Muscle of leg (tissue), 11 donors: ENCODE measurements around the gene PDCD11. TPM values are rescaled to one million over a fixed set of nuclear protein-coding genes. Genes with fewer than 3 reads are reported as not detected.
A peak's percentile ranks its signal among the peaks of the same experiment; 100 is the strongest.

Experiments used
- DNase-seq: peaks from one replicate; pipeline ENCODE4 v3.0.0; 2013
- H3K27ac ChIP-seq: one replicate; pipeline ENCODE4 v1.5.1; 2013; ENCODE audit warnings: mild to moderate bottlenecking, low read length, control low read depth
- H3K27me3 ChIP-seq: one replicate; pipeline ENCODE4 v1.6.1; 2013; ENCODE audit warnings: low read length; ENCODE audit not compliant: control insufficient read depth, insufficient read depth
- H3K36me3 ChIP-seq: one replicate; pipeline ENCODE4 v1.6.1; 2013; ENCODE audit warnings: low read length; ENCODE audit not compliant: control insufficient read depth, insufficient read depth
- H3K4me1 ChIP-seq: one replicate; pipeline ENCODE4 v1.6.1; 2013; ENCODE audit warnings: low read length; ENCODE audit not compliant: control insufficient read depth, insufficient read depth
- H3K4me3 ChIP-seq: one replicate; pipeline ENCODE4 v1.5.1; 2013; ENCODE audit warnings: low read length, control low read depth
- H3K9me3 ChIP-seq: replicated peaks from 2 replicates; pipeline ENCODE4 v1.6.1; 2013; ENCODE audit warnings: low read depth, low read length; ENCODE audit not compliant: control insufficient read depth
- WGBS: methylation state at CpG from one replicate; pipeline ENCODE4 v1.1.5; 2013; ENCODE audit warnings: missing lambda C conversion rate; ENCODE audit not compliant: insufficient coverage; 5-methylcytosine and 5-hydroxymethylcytosine counted together
- polyA plus RNA-seq, 8 donors: library from polyadenylated mRNA; unstranded; fragments of 120-200 nt; gene quantifications; one replicate each; pipeline versions ENCODE4 v1.2.1 to v1.2.3, GENCODE V29; 2013; ENCODE audit warnings: inconsistent platforms in 1 of 8, low replicate concordance in 1 of 8; ENCODE audit not compliant: insufficient read length in 8 of 8, insufficient read depth in 1 of 8
- total RNA-seq: library from RNA; stranded (reverse); fragments of 120-200 nt; gene quantifications from one replicate; pipeline ENCODE4 v1.2.4, GENCODE V29; 2013

Gene PDCD11
- total and polyA plus RNA-seq, 9 donors: 23.5 to 30.3 (median 26.6) TPM

DNA sequence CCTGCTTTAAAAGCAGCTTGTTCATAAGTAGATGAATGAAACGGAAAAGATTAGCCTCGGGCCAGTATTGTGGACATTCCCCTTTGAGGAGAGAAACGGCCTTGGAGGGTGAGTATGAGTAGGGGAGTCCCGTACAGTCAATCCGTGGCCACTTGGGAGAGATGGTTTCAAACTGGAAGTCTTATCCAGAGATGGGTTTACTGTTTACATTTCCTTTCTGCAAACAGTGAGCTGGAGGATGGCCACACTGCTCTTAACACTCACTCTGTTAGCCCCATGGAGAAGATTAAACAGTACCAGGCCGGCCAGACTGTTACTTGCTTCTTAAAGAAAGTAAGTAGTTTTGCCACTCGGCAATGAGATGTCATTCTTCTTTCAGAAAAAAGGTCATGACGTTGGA is 35.5 kb downstream of the PDCD11 start:
- 82% methylated on average over 8 of the region's 8 CpGs for WGBS
- Histone ChIP-seq H3K4me3 (no peak overlapping the region), H3K4me1 (no peaks in the 10 kb centered on the region), H3K36me3 (peaks cover 64% of the 10 kb centered on the region), H3K9me3 (no peaks in the 10 kb centered on the region), H3K27ac (no peak overlapping the region), H3K27me3 (no peaks in the 10 kb centered on the region)
- no peak for DNase-seq

DNA sequence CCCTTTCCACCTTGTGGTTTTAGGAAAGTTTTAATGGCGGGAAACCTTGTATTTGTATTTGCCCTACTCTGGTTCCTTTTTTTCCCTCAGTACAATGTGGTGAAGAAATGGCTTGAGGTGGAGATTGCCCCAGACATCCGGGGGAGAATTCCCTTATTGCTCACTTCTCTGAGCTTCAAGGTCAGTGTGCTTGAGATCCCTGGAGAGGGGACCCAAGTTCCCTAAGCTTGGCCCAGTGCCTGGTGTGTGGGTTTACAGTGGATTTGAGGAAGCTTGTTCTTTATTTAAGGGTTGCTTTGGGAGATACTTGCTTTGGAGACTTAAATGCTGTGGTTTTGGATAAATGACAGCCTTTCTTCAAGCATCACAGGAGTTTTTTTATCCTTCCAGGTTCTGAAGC is 37.4 kb downstream of the PDCD11 start:
- H3K27me3 ChIP-seq: no peaks in the 10 kb centered on the region
- H3K4me3 ChIP-seq: no peak overlapping the region
- peak; percentile 38 for DNase-seq
- H3K27ac ChIP-seq: no peak overlapping the region
- 80% methylated on average over 1 of the region's 2 CpGs for WGBS
- H3K9me3 ChIP-seq: no peaks in the 10 kb centered on the region
- peaks cover 66% of the 10 kb centered on the region for H3K36me3 ChIP-seq
- no peaks in the 10 kb centered on the region for H3K4me1 ChIP-seq

DNA sequence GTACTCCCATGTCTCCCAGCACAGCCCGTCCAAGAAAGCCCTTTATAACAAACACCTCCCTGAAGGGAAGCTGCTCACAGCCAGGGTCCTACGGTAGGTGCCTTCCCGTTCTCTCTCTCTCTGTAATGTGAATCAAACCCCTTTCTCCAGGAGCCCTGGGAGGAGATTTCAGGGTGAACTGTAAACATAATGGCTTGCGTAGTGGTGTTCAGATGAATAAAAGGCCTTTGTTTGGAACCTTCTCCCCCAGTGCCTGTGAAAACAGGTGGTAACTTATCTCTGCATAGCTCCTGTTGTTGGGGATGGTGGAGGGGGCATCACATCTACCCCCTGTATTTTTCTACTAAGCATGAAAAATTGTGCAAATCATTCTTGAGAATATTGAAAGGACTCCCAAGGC is 43.4 kb downstream of the PDCD11 start:
- Histone ChIP-seq H3K9me3 (no peaks in the 10 kb centered on the region), H3K4me1 (peaks cover 15% of the 10 kb centered on the region), H3K27ac (no peak overlapping the region), H3K36me3 (peaks cover 88% of the 10 kb centered on the region), H3K4me3 (no peak overlapping the region), H3K27me3 (no peaks in the 10 kb centered on the region)
- no peak for DNase-seq
- WGBS: no CpG with 5 or more reads among the region's 4 CpGs

- Histone ChIP-seq H3K27me3 (no peaks in the 10 kb centered on the region), H3K9me3 (no peaks in the 10 kb centered on the region), H3K36me3 (peaks cover 92% of the 10 kb centered on the region), H3K27ac (no peak overlapping the region), H3K4me1 (peaks cover 17% of the 10 kb centered on the region), H3K4me3 (no peak overlapping the region)
- DNase-seq: no peak
- 91% methylated on average over 14 of the region's 14 CpGs for WGBS
Observed at GRCh38 chr10:103440416-103440815, 44.0 kb downstream of the PDCD11 start.

- no peaks in the 10 kb centered on the region for H3K27me3 ChIP-seq
- no peak for DNase-seq
- H3K27ac ChIP-seq: no peak overlapping the region
- 100% methylated on average over 1 of the region's 8 CpGs for WGBS
- H3K9me3 ChIP-seq: no peaks in the 10 kb centered on the region
- H3K36me3 ChIP-seq: peaks cover 94% of the 10 kb centered on the region
- no peak overlapping the region for H3K4me3 ChIP-seq
- H3K4me1 ChIP-seq: peaks cover 24% of the 10 kb centered on the region
Observed at GRCh38 chr10:103441206-103441605, 44.8 kb downstream of the PDCD11 start.

GRCh38 chr10:103441611-103442010 is 45.2 kb downstream of the PDCD11 start:
- Histone ChIP-seq H3K4me3 (no peak overlapping the region), H3K4me1 (peaks cover 26% of the 10 kb centered on the region), H3K9me3 (no peaks in the 10 kb centered on the region), H3K36me3 (peaks cover 94% of the 10 kb centered on the region), H3K27me3 (no peaks in the 10 kb centered on the region), H3K27ac (no peak overlapping the region)
- WGBS: 75% methylated on average over 8 of the region's 8 CpGs
- no peak for DNase-seq

DNA sequence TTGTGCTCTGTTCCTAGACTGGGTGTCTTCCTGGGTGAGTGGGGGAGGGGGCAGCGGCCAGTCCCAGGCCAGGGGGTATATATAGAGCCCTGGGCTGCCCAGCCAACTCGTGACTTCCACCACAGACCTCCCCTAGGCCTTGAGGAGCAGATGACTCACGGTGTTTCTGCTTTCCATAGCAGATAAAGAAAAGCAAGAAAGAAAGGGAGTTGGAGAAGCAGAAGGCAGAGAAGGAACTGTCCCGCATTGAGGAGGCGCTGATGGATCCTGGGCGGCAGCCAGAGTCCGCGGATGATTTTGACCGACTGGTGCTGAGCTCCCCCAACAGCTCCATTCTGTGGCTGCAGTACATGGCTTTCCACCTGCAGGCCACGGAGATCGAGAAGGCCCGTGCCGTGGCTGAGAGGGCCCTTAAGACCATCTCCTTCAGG is 45.6 kb downstream of the PDCD11 start:
- 43% methylated on average over 11 of the region's 13 CpGs for WGBS
- H3K4me3 ChIP-seq: no peak overlapping the region
- H3K27me3 ChIP-seq: no peaks in the 10 kb centered on the region
- no peak overlapping the region for H3K27ac ChIP-seq
- peak; percentile 54 for DNase-seq
- no peaks in the 10 kb centered on the region for H3K9me3 ChIP-seq
- H3K36me3 ChIP-seq: peaks cover 94% of the 10 kb centered on the region
- peaks cover 26% of the 10 kb centered on the region for H3K4me1 ChIP-seq

- no peaks in the 10 kb centered on the region for H3K27me3 ChIP-seq
- H3K4me3 ChIP-seq: no peak overlapping the region
- DNase-seq: no peak
- peaks cover 91% of the 10 kb centered on the region for H3K36me3 ChIP-seq
- no peaks in the 10 kb centered on the region for H3K9me3 ChIP-seq
- H3K27ac ChIP-seq: no peak overlapping the region
- H3K4me1 ChIP-seq: peaks cover 26% of the 10 kb centered on the region
- 83% methylated on average over 15 of the region's 23 CpGs for WGBS
Observed at GRCh38 chr10:103443475-103444185, 47.2 kb downstream of the PDCD11 start.

- peaks cover 91% of the 10 kb centered on the region for H3K36me3 ChIP-seq
- no peak overlapping the region for H3K4me3 ChIP-seq
- no peak for DNase-seq
- H3K4me1 ChIP-seq: peaks cover 30% of the 10 kb centered on the region
- H3K9me3 ChIP-seq: no peaks in the 10 kb centered on the region
- H3K27me3 ChIP-seq: no peaks in the 10 kb centered on the region
- H3K27ac ChIP-seq: no peak overlapping the region
- 71% methylated on average over 10 of the region's 10 CpGs for WGBS
Observed at GRCh38 chr10:103444478-103444877, 48.1 kb downstream of the PDCD11 start.

- Histone ChIP-seq H3K9me3 (no peaks in the 10 kb centered on the region), H3K27ac (no peak overlapping the region), H3K4me1 (peaks cover 39% of the 10 kb centered on the region), H3K36me3 (peaks cover 89% of the 10 kb centered on the region), H3K4me3 (no peak overlapping the region), H3K27me3 (no peaks in the 10 kb centered on the region)
- 77% methylated on average over 6 of the region's 9 CpGs for WGBS
- no peak for DNase-seq
Observed at GRCh38 chr10:103445366-103445765, 48.9 kb downstream of the PDCD11 start.
